Endothelial cell (in vitro differentiated cells): ENCODE measurements around the gene IKBKE. TPM values are rescaled to one million over a fixed set of nuclear protein-coding genes. Genes with fewer than 3 reads are reported as not detected.
A peak's percentile ranks its signal among the peaks of the same experiment; 100 is the strongest.

ENCODE experiments used
- DNase-seq: peaks from one replicate; pipeline ENCODE4 v3.0.0; 2021; ENCODE audit warnings: low spot score
- H3K27ac Mint-ChIP-seq: one replicate; pipeline ENCODE4 v1.8.0; 2021; ENCODE audit warnings: mixed read lengths, inconsistent platforms; ENCODE audit not compliant: unreplicated experiment
- H3K27me3 Mint-ChIP-seq: one replicate; pipeline ENCODE4 v1.8.0; 2021; ENCODE audit warnings: mild to moderate bottlenecking, moderate library complexity, mixed read lengths, inconsistent platforms; ENCODE audit not compliant: unreplicated experiment
- H3K36me3 Mint-ChIP-seq: one replicate; pipeline ENCODE4 v1.8.0; 2021; ENCODE audit warnings: mild to moderate bottlenecking, low read depth, mixed read lengths, inconsistent platforms; ENCODE audit not compliant: unreplicated experiment
- H3K4me1 Mint-ChIP-seq: one replicate; pipeline ENCODE4 v1.8.0; 2021; ENCODE audit warnings: mild to moderate bottlenecking, mixed read lengths, inconsistent platforms; ENCODE audit not compliant: unreplicated experiment
- H3K4me3 Mint-ChIP-seq: one replicate; pipeline ENCODE4 v1.8.0; 2021; ENCODE audit warnings: mild to moderate bottlenecking, mixed read lengths, inconsistent platforms; ENCODE audit not compliant: unreplicated experiment
- H3K9me3 Mint-ChIP-seq: one replicate; pipeline ENCODE4 v1.8.0; 2021; ENCODE audit warnings: mixed read lengths, inconsistent platforms; ENCODE audit not compliant: unreplicated experiment
- total RNA-seq: library from RNA; stranded (reverse); fragmentation: NEBNext Ultra II Directional; extraction: Animal tissue kit (Norgen Biotek cat#: 25700); gene quantifications from one replicate; pipeline ENCODE4 v1.2.1, GENCODE V29; 2021; ENCODE audit not compliant: unreplicated experiment
- TF ChIP-seq, protein P1 (sequence below): fragments of 200-600 bp; sonication (generic); IDR thresholded peaks from one replicate; pipeline ENCODE4 v1.5.0; 2021; ENCODE audit warnings: antibody characterized with exemption; ENCODE audit not compliant: unreplicated experiment

Gene IKBKE
- total RNA-seq, 1 donor from 2014 or later, result 20.9 TPM

DNA sequence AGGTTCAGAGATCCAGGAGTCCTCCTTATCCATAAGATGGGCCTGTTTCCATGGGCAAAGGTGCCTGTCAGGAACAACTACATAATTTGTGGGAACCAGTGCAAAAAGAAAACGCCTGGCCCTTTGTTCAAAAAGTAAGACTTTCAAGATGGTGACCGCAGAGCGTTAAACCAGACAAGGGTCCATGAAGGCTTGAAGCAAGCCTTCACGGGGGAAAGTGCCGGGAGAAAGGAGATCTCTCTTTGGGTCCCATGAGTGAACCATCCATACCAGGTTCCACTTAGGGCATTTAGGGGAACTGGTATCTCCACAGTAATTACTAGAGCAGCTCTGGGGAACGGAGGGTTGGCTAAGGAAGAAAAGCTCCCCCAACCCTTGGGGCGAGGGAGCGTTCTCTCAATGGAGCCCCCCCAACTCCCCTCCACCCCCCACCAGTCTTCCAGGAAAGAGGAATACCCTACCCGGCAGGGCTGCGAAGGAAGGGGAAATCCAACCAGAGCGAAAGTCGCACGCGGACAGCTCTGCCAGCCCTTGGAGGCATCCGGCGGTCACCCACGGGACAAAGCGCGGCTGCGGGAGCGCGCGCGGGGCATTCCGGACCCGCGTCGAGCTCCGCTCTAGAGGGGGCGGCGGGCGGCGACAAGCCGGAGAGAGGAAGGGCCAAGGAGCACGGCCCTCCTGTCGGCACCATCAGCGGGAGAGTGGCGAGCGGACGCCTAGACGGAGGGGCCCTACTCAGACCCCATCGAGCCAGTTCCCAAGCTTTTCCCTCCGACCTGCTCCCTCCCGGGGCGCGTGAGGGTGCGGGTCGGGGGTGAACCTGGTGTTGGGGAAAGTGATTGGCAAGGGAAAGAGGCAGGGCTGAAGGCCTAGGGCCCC, 36.4 kb downstream of the IKBKE start:
- Mint-ChIP-seq H3K4me1 (peaks cover 13% of the 10 kb centered on the region), H3K36me3 (no peaks in the 10 kb centered on the region), H3K27ac (no peak overlapping the region), H3K27me3 (peaks cover 25% of the 10 kb centered on the region), H3K4me3 (peak overlapping the region; percentile 68), H3K9me3 (no peaks in the 10 kb centered on the region)
- TF ChIP-seq, protein P1, sequence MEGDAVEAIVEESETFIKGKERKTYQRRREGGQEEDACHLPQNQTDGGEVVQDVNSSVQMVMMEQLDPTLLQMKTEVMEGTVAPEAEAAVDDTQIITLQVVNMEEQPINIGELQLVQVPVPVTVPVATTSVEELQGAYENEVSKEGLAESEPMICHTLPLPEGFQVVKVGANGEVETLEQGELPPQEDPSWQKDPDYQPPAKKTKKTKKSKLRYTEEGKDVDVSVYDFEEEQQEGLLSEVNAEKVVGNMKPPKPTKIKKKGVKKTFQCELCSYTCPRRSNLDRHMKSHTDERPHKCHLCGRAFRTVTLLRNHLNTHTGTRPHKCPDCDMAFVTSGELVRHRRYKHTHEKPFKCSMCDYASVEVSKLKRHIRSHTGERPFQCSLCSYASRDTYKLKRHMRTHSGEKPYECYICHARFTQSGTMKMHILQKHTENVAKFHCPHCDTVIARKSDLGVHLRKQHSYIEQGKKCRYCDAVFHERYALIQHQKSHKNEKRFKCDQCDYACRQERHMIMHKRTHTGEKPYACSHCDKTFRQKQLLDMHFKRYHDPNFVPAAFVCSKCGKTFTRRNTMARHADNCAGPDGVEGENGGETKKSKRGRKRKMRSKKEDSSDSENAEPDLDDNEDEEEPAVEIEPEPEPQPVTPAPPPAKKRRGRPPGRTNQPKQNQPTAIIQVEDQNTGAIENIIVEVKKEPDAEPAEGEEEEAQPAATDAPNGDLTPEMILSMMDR, result no peak
- DNase-seq, result peak; percentile 31

DNA sequence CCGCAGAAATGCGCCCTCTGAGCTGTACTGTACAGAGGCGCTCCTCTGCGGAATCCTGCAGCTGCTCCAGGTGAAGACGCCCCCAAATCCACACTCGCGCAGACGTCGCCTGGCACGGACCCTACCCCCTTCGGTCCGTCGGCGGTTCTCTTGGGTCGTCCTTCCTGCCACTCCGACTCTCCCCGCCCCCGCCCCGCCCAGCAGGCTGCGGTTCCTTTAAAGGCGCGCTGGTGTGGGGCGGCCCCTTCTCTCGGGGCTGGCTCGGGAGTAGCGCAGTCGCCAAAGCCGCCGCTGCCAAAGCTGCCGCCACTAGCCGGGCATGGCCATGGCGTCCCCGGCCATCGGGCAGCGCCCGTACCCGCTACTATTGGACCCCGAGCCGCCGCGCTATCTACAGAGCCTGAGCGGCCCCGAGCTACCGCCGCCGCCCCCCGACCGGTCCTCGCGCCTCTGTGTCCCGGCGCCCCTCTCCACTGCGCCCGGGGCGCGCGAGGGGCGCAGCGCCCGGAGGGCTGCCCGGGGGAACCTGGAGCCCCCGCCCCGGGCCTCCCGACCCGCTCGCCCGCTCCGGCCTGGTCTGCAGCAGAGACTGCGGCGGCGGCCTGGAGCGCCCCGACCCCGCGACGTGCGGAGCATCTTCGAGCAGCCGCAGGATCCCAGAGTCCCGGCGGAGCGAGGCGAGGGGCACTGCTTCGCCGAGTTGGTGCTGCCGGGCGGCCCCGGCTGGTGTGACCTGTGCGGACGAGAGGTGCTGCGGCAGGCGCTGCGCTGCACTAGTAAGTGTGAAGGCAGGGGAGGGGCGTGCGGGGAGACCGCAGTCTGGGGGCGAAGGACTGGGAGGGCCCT, 37.2 kb downstream of the IKBKE start, which contains the start of gene RASSF5:
TSS of gene RASSF5 (plus strand) at position 248 of the 846 bp plus-strand sequence. CDS start at position 320, 72 bp downstream.
- TF ChIP-seq, protein P1, result no peak
- Mint-ChIP-seq H3K9me3 (no peaks in the 10 kb centered on the region), H3K27ac (no peak within 1 kb of the TSS), H3K4me3 (peak within 1 kb of the TSS; percentile 68), H3K36me3 (no peaks in the 10 kb centered on the region), H3K27me3 (peaks cover 24% of the 10 kb centered on the region), H3K4me1 (peaks cover 17% of the 10 kb centered on the region)
- peak; percentile 47 for DNase-seq

DNA sequence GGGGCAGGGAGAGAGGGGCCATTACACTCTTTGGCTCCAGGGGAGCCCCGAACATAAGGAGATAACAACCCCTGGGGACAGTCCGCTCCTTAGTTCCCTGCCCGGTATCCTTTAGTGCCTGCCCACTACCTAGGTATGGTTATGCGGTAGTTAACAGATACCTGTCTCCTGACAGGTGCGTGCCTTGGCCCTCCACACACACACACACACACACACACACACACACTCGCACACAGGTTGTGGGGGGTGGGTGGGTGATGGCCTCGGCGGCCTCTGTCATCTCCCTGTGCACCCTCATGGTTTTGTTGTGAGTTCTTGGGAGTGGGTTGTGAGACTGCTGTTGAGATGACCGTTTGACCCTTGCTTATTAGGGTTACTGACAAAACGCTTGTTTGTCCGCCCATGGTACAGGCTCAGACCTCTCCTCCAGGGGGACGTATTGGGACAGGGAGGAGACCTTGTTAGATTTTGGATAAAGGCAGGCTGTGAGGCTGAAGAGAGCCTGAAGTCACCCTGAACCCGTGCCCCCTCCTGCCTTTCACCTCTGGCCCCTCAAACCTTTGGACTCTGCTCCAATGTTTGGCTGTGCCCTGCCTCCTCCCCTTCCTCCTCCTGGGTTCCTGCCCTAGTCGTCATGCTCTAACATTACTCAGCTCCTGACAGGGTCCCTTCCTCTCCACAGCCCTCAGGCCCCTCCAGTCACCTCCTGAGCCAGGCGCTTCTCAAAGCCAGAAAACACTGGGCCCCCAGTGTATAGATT, 38.0 kb downstream of the IKBKE start:
- H3K27me3 Mint-ChIP-seq, result peaks cover 24% of the 10 kb centered on the region
- TF ChIP-seq, protein P1, result no peak
- H3K4me1 Mint-ChIP-seq, result peaks cover 15% of the 10 kb centered on the region
- no peaks in the 10 kb centered on the region for H3K36me3 Mint-ChIP-seq
- no peak for DNase-seq
- no peaks in the 10 kb centered on the region for H3K9me3 Mint-ChIP-seq
- peak overlapping the region; percentile 53 for H3K27ac Mint-ChIP-seq
- peak overlapping the region; percentile 21 for H3K4me3 Mint-ChIP-seq

DNA sequence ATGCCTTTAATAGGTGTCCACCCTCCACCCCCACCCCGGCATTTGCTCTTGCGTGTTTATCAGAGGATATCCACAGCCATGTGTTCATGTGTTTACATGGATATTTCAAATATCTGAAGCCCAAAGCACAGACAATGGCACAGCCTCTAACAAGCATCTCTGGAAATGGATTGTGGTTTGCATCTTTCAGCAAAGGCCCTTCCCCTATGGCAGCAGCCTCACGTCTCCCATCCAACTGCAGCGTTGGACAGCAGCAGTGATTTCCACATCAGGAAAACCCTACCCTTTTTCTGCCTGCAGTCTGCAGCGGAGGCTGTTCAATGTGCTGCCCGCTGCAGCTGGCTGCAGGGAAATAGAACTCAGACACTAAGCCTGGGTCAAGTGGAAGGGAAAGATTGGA, 38.7 kb downstream of the IKBKE start:
- Mint-ChIP-seq H3K4me1 (peaks cover 9% of the 10 kb centered on the region), H3K4me3 (no peak overlapping the region), H3K27ac (peak overlapping the region; percentile 53), H3K36me3 (no peaks in the 10 kb centered on the region), H3K27me3 (peaks cover 28% of the 10 kb centered on the region), H3K9me3 (no peaks in the 10 kb centered on the region)
- no peak for DNase-seq
- TF ChIP-seq, protein P1, result no peak
